H1 (cell line): ENCODE data around the gene FOXL2NB. TPM values are rescaled to one million over a fixed set of nuclear protein-coding genes. Genes with fewer than 3 reads are reported as not detected.
A peak's percentile ranks its signal among the peaks of the same experiment; 100 is the strongest.

Experiments used
- CTCF ChIA-PET: fragments of 300-600 bp; sonication (Branson Sonifier 250); formaldehyde crosslinking; loops from one replicate; lab custom pipeline; 2021; ENCODE audit not compliant: partially characterized antibody; lab: Charles Lee
- POLR2A ChIA-PET: fragments of 300-600 bp; sonication (Branson Sonifier 250); formaldehyde crosslinking; loops from one replicate; lab custom pipeline; 2021; ENCODE audit warnings: inconsistent platforms; ENCODE audit not compliant: partially characterized antibody; lab: Charles Lee
- DNase-seq, 2 experiments: peaks; one replicate each; pipeline versions ENCODE4 v3.0.0 to v3.0.0-alpha.2; 2010 to 2022; ENCODE audit warnings: low spot score in 2 of 2, low read depth in 1 of 2, mixed read lengths in 1 of 2
- FAIRE-seq: peaks from 2 replicates; lab custom pipeline; 2011; peaks lifted over from hg19 to GRCh38; lab: Jason Lieb, UNC
- H2AFZ ChIP-seq: 2 replicates; pipeline ENCODE4 v1.8.1; 2012; ENCODE audit warnings: low read length, inconsistent platforms
- H2AK5ac ChIP-seq: 2 replicates; pipeline ENCODE4 v1.6.1; 2013; ENCODE audit warnings: low read depth, low read length
- H2BK120ac ChIP-seq: replicated peaks from 2 replicates; pipeline ENCODE3; 2013; ENCODE audit warnings: low read depth, low read length, inconsistent platforms
- H2BK12ac ChIP-seq: 2 replicates; pipeline ENCODE4 v1.6.1; 2013; ENCODE audit warnings: low read depth, low read length
- H2BK15ac ChIP-seq: 2 replicates; pipeline ENCODE4 v1.6.1; 2013; ENCODE audit warnings: low read length
- H2BK20ac ChIP-seq: 2 replicates; pipeline ENCODE4 v1.6.1; 2013; ENCODE audit warnings: low read length
- H2BK5ac ChIP-seq: 2 replicates; pipeline ENCODE4 v1.6.1; 2013; ENCODE audit warnings: low read depth, low read length
- H3K14ac ChIP-seq: 2 replicates; pipeline ENCODE4 v1.6.1; 2013; ENCODE audit warnings: inconsistent platforms; ENCODE audit not compliant: insufficient read length
- H3K18ac ChIP-seq: 2 replicates; pipeline ENCODE4 v1.6.1; 2013; ENCODE audit warnings: low read length; ENCODE audit errors: extremely low read depth
- H3K23ac ChIP-seq: 2 replicates; pipeline ENCODE4 v1.6.1; 2013; ENCODE audit warnings: inconsistent platforms; ENCODE audit not compliant: insufficient read length
- H3K23me2 ChIP-seq: 2 replicates; pipeline ENCODE4 v1.6.1; 2013; ENCODE audit warnings: low read depth, low read length
- H3K27ac ChIP-seq: 2 replicates; pipeline ENCODE4 v1.6.1; 2011; ENCODE audit warnings: low read depth, low read length, inconsistent platforms
- H3K27me3 ChIP-seq, 4 experiments: replicated peaks in 1 of 4; 1 replicate in 1 of 4; 2 replicates in 3 of 4; pipeline versions ENCODE4 v1.6.1 to v1.8.1; 2011 to 2013; ENCODE audit warnings: low read length in 3 of 4, mild to moderate bottlenecking in 3 of 4, inconsistent platforms in 2 of 4, mixed read lengths in 2 of 4, moderate library complexity in 1 of 4; ENCODE audit not compliant: control insufficient read depth in 3 of 4, insufficient read depth in 3 of 4; ENCODE audit errors: extremely low read depth in 1 of 4
- H3K36me3 ChIP-seq, 4 experiments: 2 replicates each; pipeline versions ENCODE4 v1.6.1 to v1.8.1; 2011 to 2013; ENCODE audit warnings: mild to moderate bottlenecking in 4 of 4, low read length in 3 of 4, moderate library complexity in 2 of 4, control low read depth in 1 of 4, inconsistent platforms in 1 of 4; ENCODE audit not compliant: insufficient read depth in 4 of 4, control insufficient read depth in 2 of 4
- H3K4ac ChIP-seq: replicated peaks from 2 replicates; pipeline ENCODE3; 2013; ENCODE audit warnings: low read length, low read depth, mixed read lengths, inconsistent platforms; ENCODE audit not compliant: insufficient read length
- H3K4me1 ChIP-seq, 4 experiments: replicated peaks in 1 of 4; 1 replicate in 1 of 4; 2 replicates in 3 of 4; pipeline versions ENCODE4 v1.6.1 to v1.8.1; 2011 to 2013; ENCODE audit warnings: low read length in 3 of 4, inconsistent platforms in 2 of 4, mixed read lengths in 1 of 4; ENCODE audit not compliant: insufficient read depth in 4 of 4, control insufficient read depth in 3 of 4
- H3K4me2 ChIP-seq, 2 experiments: 2 replicates each; pipeline versions ENCODE4 v1.6.1 to v1.8.1; 2011 to 2013; ENCODE audit warnings: low read depth in 2 of 2, low read length in 2 of 2, control low read depth in 1 of 2, inconsistent platforms in 1 of 2, mild to moderate bottlenecking in 1 of 2; ENCODE audit not compliant: insufficient read depth in 1 of 2
- H3K4me3 ChIP-seq, 4 experiments: fragments of 200-600, 300-600 bp in 1 of 4; sonication (generic), shearing (Covaris generic), sonication (Bioruptor Twin) in 1 of 4; 2 replicates each; pipeline versions ENCODE4 v1.5.1 to v1.8.1; 2011 to 2016; ENCODE audit warnings: low read length in 4 of 4, low read depth in 3 of 4, control low read depth in 2 of 4, inconsistent platforms in 2 of 4, mild to moderate bottlenecking in 2 of 4, mixed read lengths in 1 of 4, moderate library complexity in 1 of 4; ENCODE audit not compliant: insufficient read depth in 2 of 4; ENCODE audit errors: extremely low read depth in 1 of 4
- H3K56ac ChIP-seq: replicated peaks from 2 replicates; pipeline ENCODE3; 2013; ENCODE audit warnings: low read depth, mild to moderate bottlenecking, mixed read lengths, low read length, inconsistent platforms; ENCODE audit not compliant: insufficient read length
- H3K79me1 ChIP-seq: 2 replicates; pipeline ENCODE4 v1.6.1; 2013; ENCODE audit warnings: low read depth, low read length, control low read depth
- H3K79me2 ChIP-seq, 2 experiments: 2 replicates each; pipeline versions ENCODE4 v1.6.1 to v1.8.1; 2012 to 2013; ENCODE audit warnings: low read length in 2 of 2, mild to moderate bottlenecking in 2 of 2, inconsistent platforms in 1 of 2; ENCODE audit not compliant: insufficient read depth in 2 of 2, control insufficient read depth in 1 of 2
- H3K9ac ChIP-seq, 4 experiments: replicated peaks in 1 of 4; 1 replicate in 1 of 4; 2 replicates in 3 of 4; pipeline versions ENCODE4 v1.6.1 to v1.8.1; 2011 to 2013; ENCODE audit warnings: low read depth in 3 of 4, low read length in 3 of 4, control low read depth in 2 of 4, mild to moderate bottlenecking in 2 of 4, moderate library complexity in 2 of 4, inconsistent platforms in 1 of 4; ENCODE audit errors: extremely low read depth in 1 of 4
- H3K9me3 ChIP-seq, 2 experiments: 2 replicates each; pipeline versions ENCODE4 v1.6.1 to v1.8.1; 2012 to 2013; ENCODE audit warnings: mild to moderate bottlenecking in 2 of 2, moderate library complexity in 2 of 2, control low read depth in 1 of 2, inconsistent platforms in 1 of 2, low read depth in 1 of 2, low read length in 1 of 2, mixed read lengths in 1 of 2; ENCODE audit not compliant: insufficient read depth in 2 of 2
- H4K20me1 ChIP-seq, 2 experiments: replicated peaks in 1 of 2; 2 replicates each; pipeline versions ENCODE3 to v1.8.1; 2011 to 2013; ENCODE audit warnings: inconsistent platforms in 2 of 2, low read length in 2 of 2, mild to moderate bottlenecking in 1 of 2; ENCODE audit not compliant: insufficient read depth in 2 of 2, control insufficient read depth in 1 of 2
- H4K5ac ChIP-seq: 2 replicates; pipeline ENCODE4 v1.6.1; 2013; ENCODE audit warnings: low read length, low read depth, mixed read lengths, inconsistent platforms; ENCODE audit not compliant: insufficient read length
- H4K8ac ChIP-seq: 2 replicates; pipeline ENCODE4 v1.8.0; 2013; ENCODE audit warnings: mild to moderate bottlenecking, moderate library complexity, low read length, inconsistent platforms; ENCODE audit not compliant: insufficient read depth; ENCODE audit errors: extremely low read depth
- H4K91ac ChIP-seq: replicated peaks from 2 replicates; pipeline ENCODE3; 2013; ENCODE audit warnings: low read length, mixed read lengths, inconsistent platforms; ENCODE audit not compliant: insufficient read length
- MAFK ChIP-seq: IDR thresholded peaks from 2 replicates; pipeline ENCODE4 v1.6.1; 2012; ENCODE audit warnings: low read depth, mild to moderate bottlenecking, improper control_type of control experiment, low read length
- WGBS, 2 experiments: shearing (Covaris generic) in 1 of 2; methylation state at CpG; one replicate each; pipeline versions ENCODE4 v1.1.6 to v1.1.7; 2013 to 2015; ENCODE audit warnings: low lambda C conversion rate in 2 of 2, mixed read lengths in 2 of 2, inconsistent platforms in 1 of 2, low coverage in 1 of 2, missing lambda C conversion rate in 1 of 2; ENCODE audit not compliant: insufficient replicate concordance in 2 of 2, insufficient coverage in 1 of 2, insufficient read length in 1 of 2; ENCODE audit errors: extremely low coverage in 1 of 2, missing lambda C conversion rate in 1 of 2; 5-methylcytosine and 5-hydroxymethylcytosine counted together
- polyA plus RNA-seq, 7 experiments: library from polyadenylated mRNA; depleted of rRNA in 3 of 7; stranded (reverse) in 5 of 7; unstranded in 2 of 7; fragments of >200 nt in 5 of 7; fragments of 200-250 nt in 2 of 7; gene quantifications; 1 replicate in 5 of 7; 2 replicates in 1 of 7; 4 replicates in 1 of 7; pipeline versions ENCODE4 v1.2.1 to v1.2.3, GENCODE V29; 2011 to 2013; ENCODE audit warnings: missing spikeins in 2 of 7, mixed read lengths in 2 of 7
- total RNA-seq: library from RNA; stranded (reverse); fragmentation: NEBNext Ultra II Directional; extraction: Animal tissue kit (Norgen Biotek cat#: 25700); gene quantifications from 2 replicates; pipeline ENCODE4 v1.2.1, GENCODE V29; 2021
- TF ChIP-seq, protein P1 (sequence below), 3 experiments: IDR thresholded peaks; 1 replicate in 2 of 3; 2 replicates in 1 of 3; pipeline versions ENCODE4 v1.5.1 to v1.6.1; 2011; ENCODE audit warnings: low read length in 3 of 3, mild to moderate bottlenecking in 3 of 3, inconsistent platforms in 2 of 3, low read depth in 1 of 3, moderate library complexity in 1 of 3; ENCODE audit not compliant: insufficient read depth in 1 of 3; ENCODE audit errors: control extremely low read depth in 1 of 3

FOXL2NB gene
- total and polyA plus RNA-seq, 2 of the 8 experiments (the other 6 are each of a cell fraction or from before 2014, with no cell fraction given), result 5.4 to 7.3 TPM

DNA sequence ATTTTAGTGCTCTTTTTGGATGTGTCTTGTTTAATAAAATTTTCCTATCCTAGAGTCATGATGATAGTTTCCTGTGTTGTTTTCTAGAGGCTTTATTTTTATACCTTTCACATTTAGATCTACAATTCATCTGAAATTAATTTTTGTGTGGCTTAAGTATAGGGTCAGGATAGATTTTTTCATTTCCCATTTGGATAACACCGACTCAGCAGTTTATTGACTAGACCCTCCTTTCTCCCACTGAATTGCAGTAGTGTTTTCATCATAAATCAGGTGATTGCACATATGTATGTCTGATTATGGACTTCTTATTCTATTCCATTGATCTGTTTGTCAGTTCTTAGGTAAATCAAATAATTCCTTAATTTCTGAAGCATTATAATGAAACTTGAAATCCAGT, 48.7 kb downstream of the FOXL2NB start:
- peak; percentile 79; the same call in 1 of the 2 replicates for TF ChIP-seq MAFK
- TF ChIP-seq, protein P1, sequence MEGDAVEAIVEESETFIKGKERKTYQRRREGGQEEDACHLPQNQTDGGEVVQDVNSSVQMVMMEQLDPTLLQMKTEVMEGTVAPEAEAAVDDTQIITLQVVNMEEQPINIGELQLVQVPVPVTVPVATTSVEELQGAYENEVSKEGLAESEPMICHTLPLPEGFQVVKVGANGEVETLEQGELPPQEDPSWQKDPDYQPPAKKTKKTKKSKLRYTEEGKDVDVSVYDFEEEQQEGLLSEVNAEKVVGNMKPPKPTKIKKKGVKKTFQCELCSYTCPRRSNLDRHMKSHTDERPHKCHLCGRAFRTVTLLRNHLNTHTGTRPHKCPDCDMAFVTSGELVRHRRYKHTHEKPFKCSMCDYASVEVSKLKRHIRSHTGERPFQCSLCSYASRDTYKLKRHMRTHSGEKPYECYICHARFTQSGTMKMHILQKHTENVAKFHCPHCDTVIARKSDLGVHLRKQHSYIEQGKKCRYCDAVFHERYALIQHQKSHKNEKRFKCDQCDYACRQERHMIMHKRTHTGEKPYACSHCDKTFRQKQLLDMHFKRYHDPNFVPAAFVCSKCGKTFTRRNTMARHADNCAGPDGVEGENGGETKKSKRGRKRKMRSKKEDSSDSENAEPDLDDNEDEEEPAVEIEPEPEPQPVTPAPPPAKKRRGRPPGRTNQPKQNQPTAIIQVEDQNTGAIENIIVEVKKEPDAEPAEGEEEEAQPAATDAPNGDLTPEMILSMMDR (IDR thresholded peaks at IDR 0.05; ENCODE audit: control extremely low read depth in 1 of 3, insufficient read depth in 1 of 3, low read depth in 1 of 3, low read length in 3 of 3), result no peak
- no peak overlapping the region for H2AFZ ChIP-seq
- H3K27ac ChIP-seq, result no peak overlapping the region
- H3K36me3 ChIP-seq, result no peaks in the 10 kb centered on the region
- no peak overlapping the region for H3K4ac ChIP-seq
- no peaks in the 10 kb centered on the region; a peak in 1 of 4 replicates for H3K9me3 ChIP-seq
- no peak overlapping the region for H3K18ac ChIP-seq
- H2AK5ac ChIP-seq, result no peak overlapping the region
- H2BK20ac ChIP-seq, result no peak overlapping the region
- ChIA-PET POLR2A (no interaction called here), CTCF (no interaction called here)
- H3K23ac ChIP-seq, result no peak overlapping the region
- H3K79me2 ChIP-seq, result no peaks in the 10 kb centered on the region
- H3K23me2 ChIP-seq, result no peaks in the 10 kb centered on the region
- H2BK5ac ChIP-seq, result no peak overlapping the region
- no peak overlapping the region for H2BK12ac ChIP-seq
- H4K20me1 ChIP-seq, result no peaks in the 10 kb centered on the region
- H3K27me3 ChIP-seq, result no peaks in the 10 kb centered on the region
- no peak overlapping the region for H3K56ac ChIP-seq
- H4K91ac ChIP-seq, result no peak overlapping the region
- no peak overlapping the region for H4K8ac ChIP-seq
- H4K5ac ChIP-seq, result no peak overlapping the region
- no peak overlapping the region for H3K4me2 ChIP-seq
- no peak overlapping the region for H2BK15ac ChIP-seq
- no peak overlapping the region for H2BK120ac ChIP-seq
- no peak overlapping the region for H3K14ac ChIP-seq
- WGBS, 2 experiments, result 86% methylated on average over 1 of the region's 1 CpG; no CpG with 5 or more reads in 1 of the 2 experiments
- DNase-seq (no peak), FAIRE-seq (no peak)
- no peaks in the 10 kb centered on the region for H3K4me1 ChIP-seq
- H3K9ac ChIP-seq, result no peak overlapping the region
- no peaks in the 10 kb centered on the region for H3K79me1 ChIP-seq
- no peak overlapping the region for H3K4me3 ChIP-seq
